Pancreas (tissue), 10 donors: ENCODE data around the gene DLG2. TPM values are rescaled to one million over a fixed set of nuclear protein-coding genes. Genes with fewer than 3 reads are reported as not detected.
"Not testable (repeated sequence)": the region's sequence is repeated elsewhere in the genome, so short reads cannot be mapped to it uniquely, and the experiment has no call there.

ENCODE experiments used
- ATAC-seq, 4 donors: fragments of 200-7000 bp; cut with Tn5 transposase; one replicate each; pipeline versions ENCODE4 v1.8.0 to v1.9.1; 2020; ENCODE audit warnings: mild to moderate bottlenecking in 4 of 4, moderate library complexity in 4 of 4
- DNase-seq, 6 donors: peaks; one replicate each; pipeline ENCODE4 v3.0.0-alpha.2; 2020
- FAIRE-seq: peaks from 2 replicates; lab custom pipeline; 2012; peaks lifted over from hg19 to GRCh38; lab: Jason Lieb, UNC
- H3K27ac ChIP-seq, 4 donors: fragments of 200-600 bp; sonication (generic); 1 replicate in 3 of 4; 2 replicates in 1 of 4; pipeline versions ENCODE4 v1.5.0 to v1.8.0; 2020
- H3K27me3 ChIP-seq, 4 donors: fragments of 200-600 bp; one replicate each; pipeline ENCODE4 v1.8.0; 2021
- H3K36me3 ChIP-seq, 3 donors: fragments of 200-600 bp; sonication (generic) in 1 of 3; one replicate each; pipeline versions ENCODE4 v1.5.0 to v1.8.0; 2020 to 2021
- H3K4me1 ChIP-seq, 3 donors: fragments of 200-600 bp; one replicate each; pipeline ENCODE4 v1.8.0; 2021
- H3K4me3 ChIP-seq, 4 donors: fragments of 200-600 bp; sonication (generic) in 2 of 4; one replicate each; pipeline versions ENCODE4 v1.5.0 to v1.8.0; 2020 to 2021
- H3K9me3 ChIP-seq, 4 donors: fragments of 200-600 bp; one replicate each; pipeline ENCODE4 v1.8.0; 2021
- CTCF ChIP-seq, 4 donors: fragments of 200-600 bp; sonication (generic) in 3 of 4; IDR thresholded peaks; one replicate each; pipeline versions ENCODE4 v1.5.0 to v1.8.0; 2021; ENCODE audit warnings: antibody characterized with exemption in 4 of 4
- WGBS, 2 donors: extraction: QIAGEN DNeasy Blood & Tissue Kit; methylation state at CpG; one replicate each; pipeline ENCODE4 v1.1.7; 2013; 5-methylcytosine and 5-hydroxymethylcytosine counted together
- intact Hi-C, 3 donors: fragments of 100-400 bp; cut with DNase I; formaldehyde crosslinking; loops; one replicate each; pipeline versions ENCODE4 v1.11.1 to v1.14.2; 2022
- polyA plus RNA-seq, 2 donors: library from polyadenylated mRNA; stranded (reverse); fragments of 200-250 nt; gene quantifications; one replicate each; pipeline ENCODE4 v1.2.3, GENCODE V29; 2013
- total RNA-seq, 6 donors: library from RNA; stranded (reverse); fragmentation: NEBNext Ultra II Directional in 4 of 6; extraction: Animal tissue kit (Norgen Biotek cat#: 25700) in 4 of 6; gene quantifications; one replicate each; pipeline versions ENCODE4 v1.2.1 to v1.2.4, GENCODE V29; 2021 to 2023
- donor health status: healthy with polysubstance abuse.
- donor health status: DM: no; HTN: no; CAD: no; lungs with moderate emphysema.
- donor health status: DM: no; HTN: no; CAD: no.
- donor health status: control.
- donor health status: control.
- donor health status: Bipolar disorder and iron deficiency.
- donor health status: DM: yes; HTN: yes; CAD: no.
- donor health status: DM: no; HTN: no; CAD: no.
- donor health status: DM: no; HTN: no; CAD: no.
- donor health status: DM: yes; HTN: yes; CAD: no.

Gene DLG2
- total and polyA plus RNA-seq, 8 donors, result 1.2 to 5.4 (median 3.6) TPM

DNA sequence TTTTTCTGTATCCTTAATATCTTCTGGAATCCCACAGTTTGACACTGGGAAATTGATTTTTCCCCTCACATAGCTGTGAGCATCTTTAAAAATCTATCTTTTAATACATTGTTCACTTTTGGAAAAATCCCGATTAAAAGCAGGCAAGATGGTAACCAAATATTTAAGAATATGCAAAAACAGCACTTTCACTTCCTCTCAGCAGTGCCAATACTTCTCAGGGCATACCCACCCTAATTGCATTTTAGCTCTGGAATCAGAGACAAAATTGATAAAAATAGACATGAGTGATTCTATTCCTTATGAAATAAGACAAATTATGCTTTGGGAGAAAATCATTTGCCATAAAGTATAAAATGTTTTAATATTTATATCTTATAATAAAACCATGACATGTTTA is 2172.5 kb downstream of the DLG2 start:
- H3K4me1 ChIP-seq, result no peaks in the 10 kb centered on the region
- H3K9me3 ChIP-seq, result no peaks in the 10 kb centered on the region
- TF ChIP-seq CTCF (IDR thresholded peaks at IDR 0.05), result no peak
- intact Hi-C loops, result no loop called here
- ATAC-seq, result no peak
- DNase-seq, result no peak
- no peak for FAIRE-seq
- no peaks in the 10 kb centered on the region for H3K27me3 ChIP-seq
- H3K4me3 ChIP-seq, result no peak overlapping the region
- 75 to 83% methylated on average over 1 of the region's 1 CpG for WGBS, 2 donors
- H3K36me3 ChIP-seq, result no peaks in the 10 kb centered on the region
- H3K27ac ChIP-seq, result no peak overlapping the region

GRCh38 chr11:83449338-83449913 is 2177.7 kb downstream of the DLG2 start:
- no peaks in the 10 kb centered on the region for H3K9me3 ChIP-seq
- no peak overlapping the region for H3K27ac ChIP-seq
- 89 to 91% methylated on average over 4 of the region's 4 CpGs for WGBS, 2 donors
- H3K4me3 ChIP-seq, result no peak overlapping the region
- no peaks in the 10 kb centered on the region for H3K4me1 ChIP-seq
- no peak for ATAC-seq
- FAIRE-seq, result no peak
- no peak for DNase-seq
- no peak for TF ChIP-seq CTCF (IDR thresholded peaks at IDR 0.05)
- no peaks in the 10 kb centered on the region for H3K27me3 ChIP-seq
- intact Hi-C loops, result no loop called here
- no peaks in the 10 kb centered on the region for H3K36me3 ChIP-seq

GRCh38 chr11:83448686-83449085 is 2178.5 kb downstream of the DLG2 start:
- H3K4me1 ChIP-seq, result no peaks in the 10 kb centered on the region
- ATAC-seq (no peak), DNase-seq (no peak), FAIRE-seq (no peak)
- no peak for TF ChIP-seq CTCF (IDR thresholded peaks at IDR 0.05)
- H3K27ac ChIP-seq, result no peak overlapping the region
- no peaks in the 10 kb centered on the region for H3K27me3 ChIP-seq
- intact Hi-C loops, result no loop called here
- WGBS, 2 donors, result 88 to 96% methylated on average over 2 of the region's 2 CpGs
- H3K36me3 ChIP-seq, result no peaks in the 10 kb centered on the region
- H3K4me3 ChIP-seq, result no peak overlapping the region
- no peaks in the 10 kb centered on the region for H3K9me3 ChIP-seq

DNA sequence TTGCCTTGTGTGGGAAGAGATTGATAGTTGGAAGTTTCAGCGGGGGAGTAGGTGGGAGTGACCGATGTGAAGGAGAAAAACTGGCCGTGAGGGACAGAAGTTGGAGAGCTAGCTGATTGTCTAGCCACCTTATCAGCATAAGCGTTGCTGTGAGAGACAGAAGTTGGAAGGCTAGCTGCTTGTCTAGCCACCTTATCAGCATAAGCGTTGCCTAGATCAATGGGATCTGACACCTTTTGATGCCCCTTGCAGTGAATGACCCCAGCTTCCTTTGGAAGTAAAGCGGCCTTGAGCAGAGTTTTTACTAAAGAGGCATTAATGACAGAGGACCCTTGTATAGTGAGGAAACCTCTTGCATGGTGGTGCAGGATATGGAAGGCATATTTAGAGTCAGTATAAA is 2183.3 kb downstream of the DLG2 start:
- H3K36me3 ChIP-seq, intact Hi-C loops, H3K4me1 ChIP-seq, FAIRE-seq, H3K4me3 ChIP-seq, DNase-seq, H3K27ac ChIP-seq, H3K9me3 ChIP-seq, H3K27me3 ChIP-seq, ATAC-seq: not testable (repeated sequence)
- WGBS, 2 donors, result 23 to 28% methylated on average over 6 of the region's 6 CpGs

DNA sequence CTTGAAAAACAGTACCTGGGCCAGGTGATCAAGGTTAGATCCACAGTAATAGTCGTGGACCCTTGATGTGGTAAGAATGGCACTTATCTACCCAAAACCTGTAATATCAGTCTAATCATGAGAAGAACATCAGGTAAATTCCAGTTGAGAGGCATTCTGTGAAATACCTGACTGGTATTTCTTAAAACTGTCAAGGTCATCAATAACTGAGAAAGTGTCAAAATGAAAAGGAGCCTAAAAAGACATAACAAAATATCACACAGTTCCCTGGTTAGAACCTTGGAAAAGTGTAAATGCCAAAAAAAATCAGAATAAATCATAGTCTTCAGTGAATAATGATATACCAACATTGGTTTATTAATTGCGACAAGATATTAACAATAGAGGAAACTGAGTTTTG is 2185.5 kb downstream of the DLG2 start:
- H3K4me3 ChIP-seq, result no peak overlapping the region
- H3K4me1 ChIP-seq, result no peaks in the 10 kb centered on the region
- intact Hi-C loops, result no loop called here
- no peak for ATAC-seq
- FAIRE-seq, result no peak
- H3K27me3 ChIP-seq, result no peaks in the 10 kb centered on the region
- no peaks in the 10 kb centered on the region for H3K36me3 ChIP-seq
- no peak for TF ChIP-seq CTCF (IDR thresholded peaks at IDR 0.05)
- 75 to 78% methylated on average over 2 of the region's 2 CpGs for WGBS, 2 donors
- DNase-seq, result no peak
- H3K27ac ChIP-seq, result no peak overlapping the region
- H3K9me3 ChIP-seq, result no peaks in the 10 kb centered on the region
